CD14-positive monocyte (primary cell): ENCODE measurements around the gene POU2AF3. TPM values are rescaled to one million over a fixed set of nuclear protein-coding genes. Genes with fewer than 3 reads are reported as not detected.
"Not testable (repeated sequence)": the region's sequence is repeated elsewhere in the genome, so short reads cannot be mapped to it uniquely, and the experiment has no call there.

Experiments
- DNase-seq, 3 donors: peaks; one replicate each; pipeline ENCODE4 v3.0.0-alpha.2; 2011 to 2022
- H2AFZ ChIP-seq: 2 replicates; pipeline ENCODE4 v1.6.0; 2012; ENCODE audit warnings: mild to moderate bottlenecking, low read depth, low read length, inconsistent platforms; ENCODE audit not compliant: insufficient read depth, poor library complexity, severe bottlenecking
- H3K27ac ChIP-seq, 2 donors: 1 replicate in 1 of 2; 2 replicates in 1 of 2; pipeline ENCODE4 v1.5.1; 2012 to 2013; ENCODE audit warnings: low read length in 2 of 2, control low read depth in 1 of 2, inconsistent platforms in 1 of 2, low read depth in 1 of 2, mild to moderate bottlenecking in 1 of 2
- H3K27me3 ChIP-seq, 2 donors: one replicate each; pipeline versions ENCODE4 v1.6.0 to v1.6.1; 2011 to 2013; ENCODE audit warnings: low read length in 2 of 2; ENCODE audit not compliant: control insufficient read depth in 2 of 2, insufficient read depth in 2 of 2
- H3K36me3 ChIP-seq, 2 donors: replicated peaks in 1 of 2; 1 replicate in 1 of 2; 2 replicates in 1 of 2; pipeline versions ENCODE4 v1.5.1 to v1.6.1; 2012 to 2013; ENCODE audit warnings: low read length in 2 of 2, control low read depth in 1 of 2, inconsistent platforms in 1 of 2, mild to moderate bottlenecking in 1 of 2; ENCODE audit not compliant: insufficient read depth in 2 of 2, control insufficient read depth in 1 of 2
- H3K4me1 ChIP-seq, 2 donors: 1 replicate in 1 of 2; 2 replicates in 1 of 2; pipeline versions ENCODE4 v1.5.1 to v1.6.1; 2012 to 2013; ENCODE audit warnings: low read length in 2 of 2, control low read depth in 1 of 2, inconsistent platforms in 1 of 2, mild to moderate bottlenecking in 1 of 2, moderate library complexity in 1 of 2; ENCODE audit not compliant: insufficient read depth in 2 of 2, control insufficient read depth in 1 of 2
- H3K4me2 ChIP-seq: replicated peaks from 2 replicates; pipeline ENCODE3; 2012; ENCODE audit warnings: low read length, moderate library complexity, mild to moderate bottlenecking; ENCODE audit not compliant: poor library complexity, severe bottlenecking; ENCODE audit errors: extremely low read depth
- H3K4me3 ChIP-seq, 3 experiments: fragments of 200-600 bp in 1 of 3; sonication (generic) in 1 of 3; replicated peaks in 1 of 3; 1 replicate in 2 of 3; 2 replicates in 1 of 3; pipeline ENCODE4 v1.5.1; 2011 to 2013; ENCODE audit warnings: low read length in 3 of 3, mild to moderate bottlenecking in 3 of 3, control low read depth in 2 of 3, low read depth in 2 of 3, inconsistent platforms in 1 of 3, moderate library complexity in 1 of 3
- H3K79me2 ChIP-seq: 2 replicates; pipeline ENCODE4 v1.6.0; 2012; ENCODE audit warnings: mild to moderate bottlenecking, control low read depth, inconsistent platforms, low read length, moderate library complexity; ENCODE audit not compliant: insufficient read depth
- H3K9ac ChIP-seq: 2 replicates; pipeline ENCODE4 v1.6.0; 2017; ENCODE audit warnings: low read length, mild to moderate bottlenecking; ENCODE audit not compliant: insufficient read depth, poor library complexity, severe bottlenecking
- H3K9me3 ChIP-seq, 2 donors: replicated peaks in 1 of 2; 1 replicate in 1 of 2; 2 replicates in 1 of 2; pipeline versions ENCODE4 v1.5.1 to v1.6.1; 2012 to 2013; ENCODE audit warnings: low read length in 2 of 2, control low read depth in 1 of 2; ENCODE audit not compliant: control insufficient read depth in 1 of 2, insufficient read depth in 1 of 2
- H4K20me1 ChIP-seq: 2 replicates; pipeline ENCODE4 v1.6.0; 2012; ENCODE audit warnings: mild to moderate bottlenecking, low read length, control low read depth, moderate library complexity; ENCODE audit not compliant: insufficient read depth
- H3K27ac Mint-ChIP-seq, 7 donors: one replicate each; pipeline ENCODE4 v1.8.0; 2020; ENCODE audit warnings: mild to moderate bottlenecking in 7 of 7, mixed read lengths in 7 of 7, moderate library complexity in 6 of 7, inconsistent platforms in 2 of 7
- H3K27me3 Mint-ChIP-seq, 3 donors: one replicate each; pipeline ENCODE4 v1.8.0; 2021 to 2022; ENCODE audit warnings: low read depth in 3 of 3, mild to moderate bottlenecking in 3 of 3, mixed read lengths in 3 of 3, moderate library complexity in 3 of 3, inconsistent platforms in 1 of 3
- H3K36me3 Mint-ChIP-seq, 2 donors: one replicate each; pipeline ENCODE4 v1.8.0; 2020; ENCODE audit warnings: mixed read lengths in 2 of 2, inconsistent platforms in 1 of 2, mild to moderate bottlenecking in 1 of 2
- H3K4me1 Mint-ChIP-seq: one replicate; pipeline ENCODE4 v1.8.0; 2020; ENCODE audit warnings: mild to moderate bottlenecking, mixed read lengths
- H3K4me3 Mint-ChIP-seq, 2 donors: one replicate each; pipeline ENCODE4 v1.8.0; 2020; ENCODE audit warnings: mild to moderate bottlenecking in 2 of 2, mixed read lengths in 2 of 2, moderate library complexity in 1 of 2
- H3K9me3 Mint-ChIP-seq, 7 donors: one replicate each; pipeline ENCODE4 v1.8.0; 2020 to 2022; ENCODE audit warnings: mixed read lengths in 7 of 7, mild to moderate bottlenecking in 6 of 7, moderate library complexity in 6 of 7, inconsistent platforms in 2 of 7
- CTCF ChIP-seq: fragments of 200-600 bp; IDR thresholded peaks from one replicate; pipeline ENCODE4 v1.8.0; 2022; ENCODE audit warnings: antibody characterized with exemption, mild to moderate bottlenecking
- WGBS: methylation state at CpG from one replicate; pipeline ENCODE4 v1.1.5; 2013; ENCODE audit warnings: missing lambda C conversion rate; ENCODE audit not compliant: insufficient coverage; 5-methylcytosine and 5-hydroxymethylcytosine counted together
- intact Hi-C, 2 donors: fragments of 100-400 bp; cut with micrococcal nuclease; formaldehyde crosslinking; loops; one replicate each; pipeline versions ENCODE4 v1.15.0 to v1.15.1; 2023
- polyA plus RNA-seq, 3 donors: library from polyadenylated mRNA; depleted of rRNA in 1 of 3; unstranded in 2 of 3; stranded (reverse) in 1 of 3; fragments of 300-500 nt in 2 of 3; fragments of >200 nt in 1 of 3; fragmentation: Illumina TruSeq in 2 of 3; gene quantifications; 1 replicate in 2 of 3; 2 replicates in 1 of 3; pipeline ENCODE4 v1.2.3, GENCODE V29; 2012 to 2021

Gene POU2AF3
- polyA plus RNA-seq, 3 donors: not detected

- Histone ChIP-seq H4K20me1 (no peaks in the 10 kb centered on the region), H3K4me1 (no peaks in the 10 kb centered on the region), H3K4me2 (no peak overlapping the region), H3K9me3 (no peaks in the 10 kb centered on the region), H2AFZ (no peak overlapping the region), H3K79me2 (no peaks in the 10 kb centered on the region), H3K36me3 (no peaks in the 10 kb centered on the region), H3K4me3 (no peak overlapping the region), H3K27me3 (no peaks in the 10 kb centered on the region), H3K27ac (no peak overlapping the region), H3K9ac (no peak overlapping the region)
- H3K4me1 Mint-ChIP-seq: peaks cover 9% of the 10 kb centered on the region
- H3K4me3 Mint-ChIP-seq: no peak overlapping the region
- H3K36me3 Mint-ChIP-seq: no peaks in the 10 kb centered on the region
- peaks cover 0 to 1% (median 0%) of the 10 kb centered on the region in 3 donors for H3K27me3 Mint-ChIP-seq
- no peak for DNase-seq
- TF ChIP-seq CTCF: no peak
- H3K9me3 Mint-ChIP-seq: no peaks in the 10 kb centered on the region
- H3K27ac Mint-ChIP-seq: no peak overlapping the region
- no CpG with 5 or more reads among the region's 2 CpGs for WGBS
- intact Hi-C loops: no loop called here
Observed at GRCh38 chr11:111265421-111265820, 32.9 kb upstream of the POU2AF3 start.

- DNase-seq, H3K9me3 ChIP-seq, H3K36me3 Mint-ChIP-seq, H2AFZ ChIP-seq, H3K27ac ChIP-seq, H3K4me1 ChIP-seq, H3K9me3 Mint-ChIP-seq, H3K79me2 ChIP-seq, H3K4me3 ChIP-seq, H3K9ac ChIP-seq, H3K27me3 ChIP-seq, intact Hi-C loops, H4K20me1 ChIP-seq, H3K4me2 ChIP-seq, H3K4me3 Mint-ChIP-seq, H3K27ac Mint-ChIP-seq, H3K4me1 Mint-ChIP-seq, H3K36me3 ChIP-seq, H3K27me3 Mint-ChIP-seq: not testable (repeated sequence)
- WGBS: no CpG with 5 or more reads among the region's 4 CpGs
Observed at GRCh38 chr11:111268303-111268702, 30.0 kb upstream of the POU2AF3 start.
